ENCODE measurements around the gene MFAP2.

Gene MFAP2

DNA sequence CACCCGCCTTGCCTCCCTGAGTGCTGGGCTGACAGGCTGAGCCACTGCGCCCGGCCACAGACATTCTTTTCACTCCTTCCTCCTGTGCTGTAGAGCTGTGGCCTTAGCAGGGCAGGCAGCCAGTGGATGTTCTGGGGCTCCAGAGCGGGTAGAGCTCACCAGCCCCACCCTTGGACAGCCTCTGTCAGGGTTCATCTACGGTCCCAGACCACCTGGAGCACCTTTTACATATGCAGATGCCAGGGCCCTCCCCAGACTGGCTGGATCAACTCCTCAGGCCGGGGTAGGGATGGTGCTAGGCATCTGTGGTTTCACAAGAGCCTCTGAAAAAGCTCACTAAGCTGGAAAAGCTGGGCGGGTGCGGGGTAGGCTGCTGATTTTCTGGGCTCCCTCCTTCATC lies 26.7 kb upstream of the MFAP2 start:
- no peak for DNase-seq

DNA sequence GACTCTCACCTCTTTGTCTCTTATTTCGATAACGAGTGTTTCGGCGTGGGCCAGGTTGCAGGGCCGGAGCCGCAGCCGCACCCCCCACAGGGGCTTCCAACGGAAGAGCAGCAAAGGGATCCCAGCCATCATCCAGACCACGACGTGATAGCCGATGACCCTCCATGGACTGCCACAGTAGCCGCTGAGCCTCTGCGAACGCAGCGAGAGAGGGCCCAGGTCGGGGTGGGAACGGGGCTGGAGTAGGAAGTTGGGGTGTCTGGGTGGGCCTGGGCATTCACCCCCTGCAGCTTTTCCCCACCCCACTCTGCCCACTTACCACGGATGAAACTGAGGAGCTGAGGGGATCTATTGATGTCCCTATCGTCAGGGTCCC lies 24.9 kb upstream of the MFAP2 start:
- no peak for DNase-seq

DNA sequence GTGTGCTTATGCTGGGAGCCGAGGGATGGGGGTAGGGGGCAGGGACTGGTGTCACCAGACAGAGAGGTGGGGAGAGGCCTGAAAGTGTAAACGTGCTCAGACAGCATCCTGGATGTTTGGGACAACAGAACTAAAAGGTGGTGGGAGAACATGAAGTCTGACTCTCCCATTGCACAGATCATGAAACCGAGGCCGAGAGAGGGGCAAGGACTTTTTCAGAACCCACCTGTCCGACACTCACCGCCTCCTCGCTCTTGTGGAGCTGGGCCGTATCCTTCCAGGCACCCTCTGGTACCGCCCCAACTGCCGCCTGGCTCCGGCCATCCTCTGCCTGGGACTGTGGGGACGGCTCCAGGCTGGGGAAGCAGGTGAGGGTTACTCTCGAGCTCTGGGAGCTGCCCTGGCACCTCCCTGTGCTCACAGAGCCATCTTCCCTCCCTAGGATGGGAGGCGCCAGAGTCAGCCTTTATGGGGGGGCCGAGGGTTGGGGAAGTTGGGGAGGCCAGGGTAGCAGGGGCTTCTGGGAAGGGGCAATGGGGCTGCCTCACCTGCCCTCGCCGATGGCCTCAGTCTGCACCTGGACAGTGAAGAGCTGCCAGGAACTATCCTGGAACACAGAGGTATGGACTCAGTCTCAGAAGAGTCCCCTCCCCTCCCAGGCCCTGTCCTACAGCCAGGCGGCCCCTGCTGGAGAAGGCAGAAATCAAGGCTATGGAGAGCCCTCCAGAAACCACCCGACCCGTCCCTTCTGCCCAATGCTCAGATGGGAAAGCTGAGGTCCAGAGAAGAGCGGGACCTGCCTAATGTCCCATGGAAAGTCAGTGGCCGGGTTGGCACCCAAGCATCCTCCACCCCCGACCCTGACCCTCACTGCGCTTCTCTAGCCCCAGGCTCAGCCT lies 24.3 kb upstream of the MFAP2 start:
- no peak for DNase-seq

DNA sequence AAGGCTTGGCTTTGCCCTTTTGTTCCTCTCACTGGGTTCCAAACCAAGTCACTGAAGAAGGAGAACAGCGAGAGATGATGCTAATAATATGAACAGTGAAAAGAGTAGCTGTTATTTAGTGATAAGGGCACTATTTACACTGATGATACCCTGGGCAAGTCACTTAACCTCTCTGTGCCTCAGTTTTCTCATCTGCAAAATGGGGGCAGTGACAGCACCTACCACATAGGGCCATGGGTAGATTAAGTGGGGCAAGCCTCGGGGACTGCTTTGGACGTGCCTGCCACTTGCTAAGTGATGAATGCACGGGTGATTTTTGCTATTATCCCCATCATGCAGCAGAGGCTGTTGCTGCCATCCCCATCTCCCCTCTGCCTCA lies 22.1 kb upstream of the MFAP2 start:
- DNase-seq: no peak

DNA sequence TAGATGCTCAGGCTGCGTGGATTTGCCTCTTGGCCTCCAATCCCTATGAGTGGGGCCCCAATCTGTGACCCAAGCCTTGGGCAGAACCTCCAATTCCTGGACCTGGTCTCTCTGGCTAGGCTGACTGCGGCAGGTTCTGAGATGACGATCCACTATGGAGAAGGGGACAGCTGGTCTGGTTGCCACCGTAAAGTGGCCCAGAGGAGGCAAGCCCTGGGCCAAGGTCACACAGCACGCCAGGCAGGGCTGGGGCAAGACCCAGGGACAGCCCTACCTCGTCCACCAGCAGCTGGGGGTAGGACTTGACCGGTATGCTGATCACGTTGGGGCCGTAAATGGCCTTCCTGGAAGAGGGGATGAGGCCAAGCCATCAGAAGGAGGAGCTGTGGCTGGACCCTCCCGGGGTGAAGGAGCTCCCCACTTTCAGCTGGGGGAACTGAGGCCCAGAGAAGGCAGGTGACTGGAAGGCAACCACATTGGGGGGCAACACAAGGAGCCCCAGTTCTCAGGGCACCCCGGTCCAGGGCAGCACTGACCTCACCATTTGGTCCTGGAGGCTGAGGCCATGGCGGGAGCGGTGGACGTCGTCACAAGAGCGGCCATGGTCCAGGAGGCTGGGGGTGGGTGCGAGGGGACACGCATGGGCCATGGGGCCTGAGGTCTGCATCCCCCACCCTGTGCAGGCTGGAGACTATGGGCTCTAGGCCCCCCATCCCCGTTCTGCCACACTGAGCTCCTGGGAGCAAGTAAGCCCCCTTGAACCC lies 21.5 kb upstream of the MFAP2 start:
- DNase-seq: no peak

DNA sequence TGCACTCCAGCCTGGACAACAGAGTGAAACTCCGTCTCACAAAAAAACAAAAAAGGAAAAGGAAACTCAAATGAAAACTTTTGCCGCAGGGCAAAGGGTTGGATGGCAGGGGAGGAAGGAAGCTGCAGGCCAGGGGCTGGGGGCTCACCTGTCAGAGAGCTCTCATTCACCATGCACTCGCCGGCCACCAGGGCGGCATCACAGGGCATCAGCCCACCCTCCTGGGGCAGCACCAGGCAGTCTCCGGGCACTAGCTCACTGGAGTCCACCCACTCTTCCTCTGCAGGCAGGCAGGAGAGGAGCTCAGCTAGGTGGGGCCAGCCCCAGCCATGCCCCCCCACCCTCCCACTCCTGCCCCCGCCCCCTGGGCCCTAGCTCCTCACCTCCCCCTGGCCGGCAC lies 19.4 kb upstream of the MFAP2 start:
- DNase-seq: no peak

DNA sequence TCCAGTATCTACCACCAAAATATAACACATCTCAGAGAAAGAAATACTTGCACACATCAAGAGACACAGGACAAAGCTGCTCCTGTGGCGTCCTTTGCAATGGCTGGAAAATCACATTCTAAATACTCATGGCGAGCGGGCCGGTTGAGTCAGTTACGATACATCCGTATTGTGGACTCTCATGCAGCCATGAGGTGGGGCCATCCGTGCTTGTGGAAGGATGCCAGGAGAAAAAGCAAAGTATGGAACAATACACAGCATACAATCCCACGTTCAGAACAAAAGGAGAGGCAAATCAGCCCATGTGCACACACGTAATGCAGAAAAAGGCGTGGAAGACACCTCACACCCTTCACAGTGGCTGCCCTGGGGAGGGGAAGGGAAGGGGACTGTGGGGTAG lies 18.2 kb upstream of the MFAP2 start:
- no peak for DNase-seq

DNA sequence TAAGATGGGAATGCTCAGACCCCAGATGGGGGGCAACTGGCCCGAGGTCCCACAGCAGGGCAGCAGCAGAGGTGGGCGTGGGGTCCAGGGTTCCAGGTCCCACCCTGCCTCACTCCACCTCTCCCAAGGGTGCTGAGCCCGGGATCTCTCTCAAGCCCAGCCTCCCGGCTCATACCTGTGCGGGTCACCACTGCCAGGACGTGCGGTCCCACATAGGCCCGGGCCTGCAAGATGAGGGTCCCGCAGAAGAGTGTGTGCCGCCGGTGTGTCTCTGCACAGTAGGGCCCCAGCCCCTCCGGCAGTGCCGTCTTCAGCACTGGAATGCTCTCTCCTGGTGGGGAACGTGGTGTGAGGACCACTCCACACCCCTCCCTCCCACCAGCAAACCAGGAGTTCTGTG lies 16.4 kb upstream of the MFAP2 start:
- DNase-seq: no peak

DNA sequence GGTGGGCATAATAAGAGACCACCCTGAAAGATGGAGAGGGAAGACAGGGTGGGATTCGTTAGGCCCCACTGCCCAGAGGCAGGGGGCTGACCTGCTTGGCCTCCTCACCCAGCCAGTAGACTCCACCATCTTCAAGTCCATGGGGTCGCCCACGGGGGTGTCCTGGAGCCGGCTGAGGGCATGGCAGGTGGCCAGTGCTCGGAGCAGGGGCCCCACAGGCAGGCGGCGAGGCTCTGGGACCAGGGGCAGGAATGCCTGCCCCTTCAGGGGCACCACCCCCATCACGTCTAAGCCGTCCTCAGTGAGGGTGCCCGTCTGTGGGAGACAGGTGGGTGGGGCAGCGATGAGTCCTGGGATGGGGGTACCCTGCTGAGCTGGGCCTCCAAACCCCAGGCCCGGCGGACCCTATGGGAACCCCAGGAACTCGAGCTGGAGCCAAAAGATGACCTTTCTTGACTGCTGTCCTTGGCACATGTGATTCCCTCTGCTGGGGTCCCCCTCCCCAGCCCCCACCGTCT lies 13.2 kb upstream of the MFAP2 start:
- DNase-seq: no peak

DNA sequence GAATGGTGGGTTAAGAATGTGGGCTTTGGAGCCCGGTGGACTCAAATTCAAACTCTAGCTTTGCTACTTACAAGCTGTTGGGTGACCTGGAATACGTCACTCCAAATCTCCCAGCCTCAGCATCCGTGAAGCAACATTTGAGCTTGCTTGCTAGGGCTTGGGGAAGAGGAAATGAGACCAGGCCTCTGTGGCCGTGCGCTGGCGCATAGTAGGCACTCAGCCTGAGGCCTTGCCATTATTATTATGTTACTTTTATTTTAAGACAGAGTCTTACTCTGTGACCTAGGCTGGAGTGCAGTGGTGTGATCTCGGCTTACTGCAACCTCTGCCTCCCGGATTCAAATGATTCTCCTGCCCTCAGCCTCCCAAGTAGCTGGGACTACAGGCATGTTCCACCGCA lies 12.3 kb upstream of the MFAP2 start:
- DNase-seq: no peak

DNA sequence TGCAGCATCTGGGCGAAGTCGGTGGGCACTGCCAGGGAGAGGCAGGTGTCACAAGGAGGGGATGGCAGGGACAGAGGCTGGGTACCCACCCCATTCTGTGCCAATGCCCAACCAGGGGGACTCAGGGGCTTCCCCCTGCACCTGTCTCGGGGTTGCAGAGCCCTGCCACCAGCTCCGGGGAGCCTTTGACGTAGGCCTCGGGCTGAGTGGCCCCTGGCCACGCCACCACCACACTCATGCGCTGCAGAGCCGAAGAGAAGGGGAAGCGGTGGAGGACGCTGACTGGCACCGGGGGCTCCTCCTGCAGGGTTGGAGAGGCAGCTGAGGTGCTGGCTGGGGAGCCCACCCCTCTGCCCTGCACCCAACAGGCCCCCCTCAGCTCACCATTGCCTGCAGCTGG lies 11.7 kb upstream of the MFAP2 start:
- no peak for DNase-seq

DNA sequence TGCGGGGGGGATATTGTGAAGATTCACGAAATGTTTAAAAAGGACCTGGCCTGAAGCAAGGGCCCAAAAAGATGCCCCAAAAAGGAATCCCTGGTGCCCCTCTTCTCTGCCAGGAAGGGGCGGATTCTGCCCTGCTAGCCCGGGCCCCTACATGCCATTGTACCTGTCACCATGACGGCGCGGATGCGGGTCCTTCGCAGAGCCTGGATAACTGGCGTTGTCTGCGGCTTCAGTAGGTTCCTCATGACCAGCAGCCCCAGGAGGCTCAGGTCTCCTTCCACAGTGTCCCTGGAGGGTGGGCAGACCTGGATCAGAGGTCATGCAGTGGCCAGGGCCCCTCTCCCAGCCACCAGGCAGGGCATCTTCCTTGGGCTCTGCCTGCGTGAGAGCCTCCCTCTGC lies 11.2 kb upstream of the MFAP2 start:
- no peak for DNase-seq

DNA sequence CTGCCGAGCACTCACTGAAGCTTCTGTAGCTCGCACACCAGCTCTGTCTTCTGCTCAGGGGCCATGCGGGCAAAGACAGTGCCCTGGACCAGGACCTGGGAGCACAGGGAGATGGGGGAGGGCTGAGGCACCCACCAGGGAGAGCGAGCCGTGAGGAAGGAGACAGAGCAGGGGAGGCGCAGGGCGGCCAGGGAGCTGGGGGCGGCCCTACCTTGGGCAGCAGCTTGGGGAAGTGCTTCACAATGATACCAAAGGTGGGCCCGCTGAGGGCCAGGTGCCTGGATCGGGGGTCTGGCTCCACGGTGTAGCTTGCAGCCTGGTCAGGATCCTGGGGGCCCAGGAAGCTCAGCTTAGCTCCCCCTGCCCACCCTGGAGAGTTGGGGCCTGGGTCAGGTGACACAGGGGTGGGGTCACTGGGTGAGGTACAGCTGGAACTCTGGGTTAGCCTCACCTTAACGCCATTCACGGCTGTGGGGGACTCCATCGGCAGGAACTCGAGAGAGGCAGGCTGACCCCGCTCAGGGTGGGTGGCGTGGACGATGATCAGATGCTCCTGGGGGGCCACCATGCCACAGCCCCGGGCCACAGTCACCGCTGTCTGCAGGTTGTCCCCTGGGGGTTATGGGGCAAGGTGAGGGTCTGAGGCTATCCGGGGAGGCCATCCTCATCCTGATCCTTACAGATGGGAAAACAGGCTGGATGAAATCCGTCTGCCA lies 9.4 kb upstream of the MFAP2 start:
- no peak for DNase-seq

DNA sequence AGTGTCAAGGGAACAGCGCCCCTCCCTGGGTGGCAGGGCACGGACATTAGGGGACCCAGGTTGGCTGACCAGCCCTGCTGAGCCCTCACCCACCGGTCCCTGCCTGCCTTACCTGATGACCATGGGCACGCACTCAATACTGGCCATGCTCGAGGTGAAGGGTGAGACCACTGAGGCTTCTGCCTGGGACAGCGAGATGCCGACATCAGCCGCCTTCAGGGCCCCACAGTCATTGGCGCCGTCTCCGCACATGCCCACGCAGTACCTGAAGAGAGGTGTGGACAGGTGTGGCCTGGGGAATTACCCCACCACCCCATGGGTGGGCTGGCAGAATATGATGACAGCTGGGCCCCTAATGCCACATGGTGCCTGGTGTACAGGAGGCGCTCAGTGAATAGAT lies 7.8 kb upstream of the MFAP2 start:
- no peak for DNase-seq

DNA sequence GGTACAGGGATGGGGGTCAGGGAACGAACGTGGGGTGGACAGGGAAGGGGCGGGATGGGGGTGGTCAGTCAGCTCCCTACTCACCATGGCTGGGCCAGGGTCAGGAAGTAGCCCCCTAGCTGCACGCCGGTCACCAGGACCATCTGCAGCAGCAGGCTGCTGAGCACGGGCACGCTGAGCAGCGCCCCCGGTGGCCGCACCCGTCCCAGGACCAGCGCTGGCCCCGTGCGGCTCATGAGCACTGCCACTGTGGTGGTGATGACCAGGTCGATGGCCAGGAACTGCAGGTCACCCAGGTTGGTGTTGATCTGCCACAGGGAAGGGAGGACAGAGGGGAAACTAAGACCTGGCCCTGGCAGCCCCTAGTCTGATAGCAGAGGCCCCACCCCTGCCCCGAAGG lies 6.5 kb upstream of the MFAP2 start:
- no peak for DNase-seq

DNA sequence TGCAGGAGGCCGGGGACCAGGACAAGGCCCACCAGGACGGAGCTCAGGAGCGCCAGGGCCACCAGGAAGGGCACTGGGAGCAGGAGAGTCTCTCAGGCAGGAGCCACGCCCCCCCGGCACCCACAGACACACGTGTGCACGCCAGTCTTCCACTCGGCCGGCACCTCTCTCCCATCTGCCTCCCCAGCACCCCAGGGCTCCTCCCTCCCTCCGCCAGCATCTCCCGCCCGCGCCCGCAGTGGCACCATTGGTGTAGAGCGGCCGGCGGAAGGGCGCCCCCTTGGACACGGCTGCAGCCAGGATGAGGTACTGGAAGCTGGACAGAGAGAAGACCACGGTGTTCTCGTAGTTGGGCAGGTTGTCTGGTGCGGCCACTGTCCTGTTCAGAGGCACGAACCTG lies 6.1 kb upstream of the MFAP2 start:
- no peak for DNase-seq

DNA sequence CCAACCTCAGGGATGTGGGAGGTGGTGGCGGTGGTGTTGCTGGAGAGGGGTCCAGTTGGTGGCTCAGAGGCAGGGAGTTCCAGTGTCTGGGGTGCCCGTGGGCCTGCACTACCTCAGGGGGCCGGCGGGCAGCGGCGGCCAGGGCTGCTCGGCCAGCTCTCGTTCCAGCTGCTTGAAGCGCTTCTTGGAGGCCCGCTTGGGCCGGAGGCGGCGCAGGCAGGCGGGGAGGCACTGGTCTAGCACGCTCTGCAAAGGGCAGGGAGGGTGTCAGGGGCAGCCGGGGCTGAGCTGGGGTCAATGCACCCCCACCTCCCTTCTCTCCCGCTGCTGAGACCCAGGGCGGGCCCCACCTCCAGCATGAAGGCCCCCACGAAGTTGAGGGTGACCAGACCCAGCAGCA lies 5.7 kb upstream of the MFAP2 start:
- DNase-seq: no peak

DNA sequence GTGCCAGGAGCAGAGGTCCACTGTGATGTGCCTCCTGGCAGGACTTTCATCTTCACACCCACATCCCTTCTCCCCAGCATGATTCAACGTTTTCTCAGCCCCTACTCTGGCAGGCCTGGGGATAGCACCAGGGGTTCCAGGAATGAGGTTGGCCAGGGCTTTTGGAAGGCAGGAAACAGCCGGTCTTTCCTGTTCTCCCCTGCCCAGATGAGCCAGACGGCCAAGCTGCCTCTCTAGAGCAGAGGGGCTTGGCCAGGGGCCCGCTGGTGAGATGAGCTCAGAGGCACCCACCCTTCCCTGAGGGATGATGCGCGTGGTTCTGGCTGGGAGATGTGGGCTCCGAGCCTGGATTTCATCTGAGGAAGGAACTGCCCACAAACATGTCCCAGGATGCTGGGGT lies 4.3 kb upstream of the MFAP2 start:
- DNase-seq: no peak

DNA sequence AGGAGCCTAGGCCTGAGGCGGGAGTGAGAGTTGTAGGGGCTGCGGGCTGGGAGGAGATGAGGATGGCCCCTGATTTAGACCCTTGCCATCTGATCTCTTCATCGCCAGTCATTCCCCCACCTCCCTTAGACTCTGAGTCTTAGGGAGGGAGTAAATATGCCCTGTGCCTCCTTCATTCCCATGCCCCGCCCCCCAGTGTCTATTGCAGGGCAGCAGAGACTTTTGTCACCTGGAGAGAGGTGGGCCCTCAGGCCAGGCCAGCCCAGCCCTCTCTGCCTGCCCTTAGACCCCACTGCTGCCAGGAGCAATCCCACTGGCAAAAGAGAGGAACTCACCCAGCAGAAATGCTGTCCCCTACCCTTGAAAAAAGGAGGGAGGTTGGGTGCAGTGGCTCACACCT lies 3.2 kb upstream of the MFAP2 start:
- DNase-seq: no peak

DNA sequence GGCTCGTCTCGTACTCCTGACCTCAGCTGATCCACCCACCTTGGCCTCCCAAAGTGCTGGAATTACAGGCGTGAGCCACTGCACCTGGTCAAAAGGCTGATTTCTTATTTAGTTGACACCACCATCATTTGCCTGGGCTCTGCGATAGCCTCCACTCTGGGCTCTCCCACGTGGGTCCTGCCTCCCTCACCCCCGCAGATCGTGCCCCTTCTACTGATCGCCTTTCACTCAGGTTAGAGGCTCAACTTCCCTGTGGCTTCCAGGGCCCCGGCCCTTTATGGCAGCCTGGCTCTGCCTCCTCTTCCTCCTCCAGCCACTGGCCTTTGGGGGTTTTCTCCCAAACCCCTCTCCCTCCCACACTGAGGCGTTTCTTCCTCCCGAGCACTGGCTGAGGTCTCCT lies 2.5 kb upstream of the MFAP2 start:
- DNase-seq: no peak

DNA sequence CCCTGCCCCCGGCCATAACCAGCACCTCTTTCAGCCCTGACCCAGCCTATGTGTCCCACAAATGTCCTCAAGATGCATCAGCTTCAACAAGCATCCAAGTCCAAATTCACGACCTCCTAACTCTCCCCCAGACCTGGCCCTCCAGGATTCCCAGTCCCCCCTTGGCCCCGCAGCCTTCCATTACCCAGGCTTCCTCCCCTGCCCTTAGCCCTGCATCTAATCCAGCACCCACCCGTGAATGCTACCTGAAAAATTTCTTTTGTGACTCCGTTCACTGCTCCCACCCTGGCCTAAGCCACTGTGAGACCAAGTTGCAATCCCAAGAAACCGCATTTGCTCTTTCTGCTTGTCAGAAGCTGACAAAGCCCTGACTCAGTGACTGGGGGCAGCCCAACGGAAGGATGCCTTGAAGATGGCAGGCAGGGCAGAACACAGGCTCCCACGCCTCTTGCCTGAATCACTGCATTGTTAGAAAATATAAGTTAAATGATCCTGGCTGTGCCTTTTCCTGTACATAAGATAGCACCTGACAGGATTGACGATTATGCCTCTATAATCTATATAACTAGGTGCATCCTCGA lies 939 bp upstream of the MFAP2 start:
- DNase-seq: no peak

DNA sequence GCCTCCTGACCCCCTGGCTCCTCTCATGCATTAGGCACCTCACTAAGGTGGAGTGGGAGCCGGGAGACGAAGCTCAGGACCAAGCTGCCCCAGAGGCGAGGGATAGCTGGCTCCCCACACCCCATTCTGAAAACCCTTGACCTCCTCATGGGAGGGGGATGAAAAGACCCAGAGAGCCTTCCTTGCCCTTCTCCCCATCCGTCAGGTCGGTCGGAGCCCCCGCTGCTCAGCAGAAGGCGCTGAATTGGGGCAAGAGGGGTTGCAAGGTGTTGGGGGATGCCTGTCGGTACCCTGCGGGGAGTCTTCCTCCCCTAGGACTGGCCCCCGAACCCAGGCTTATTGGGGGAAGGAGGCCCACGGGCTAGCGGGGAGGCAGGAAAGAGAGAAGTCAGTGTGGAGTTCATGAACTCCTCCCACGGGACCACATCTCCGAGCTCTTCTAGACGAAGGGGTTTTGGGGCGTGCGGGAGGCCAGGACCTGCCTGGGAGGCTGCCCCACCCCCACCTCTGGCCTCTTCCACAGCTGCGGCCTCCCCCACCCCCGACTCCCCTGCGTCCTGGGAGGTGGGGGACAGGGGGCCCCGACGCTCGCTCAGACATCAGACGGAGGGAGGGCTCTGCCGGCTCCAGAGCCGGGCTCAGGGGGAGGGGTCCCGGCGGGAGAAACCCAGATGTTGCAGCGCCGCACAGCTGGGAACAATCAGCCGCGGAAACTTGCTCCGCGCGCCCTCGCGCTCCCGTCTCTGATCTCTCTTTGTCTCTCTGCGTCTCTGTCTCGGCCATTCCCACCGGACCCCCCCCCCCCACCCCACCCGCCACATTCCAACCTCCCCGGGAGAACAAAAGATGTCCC lies 719 bp downstream of the MFAP2 start:
- DNase-seq: no peak

Data from NCI-H1436 (cell line).